ENCODE measurements around the gene FGD4.

DNA sequence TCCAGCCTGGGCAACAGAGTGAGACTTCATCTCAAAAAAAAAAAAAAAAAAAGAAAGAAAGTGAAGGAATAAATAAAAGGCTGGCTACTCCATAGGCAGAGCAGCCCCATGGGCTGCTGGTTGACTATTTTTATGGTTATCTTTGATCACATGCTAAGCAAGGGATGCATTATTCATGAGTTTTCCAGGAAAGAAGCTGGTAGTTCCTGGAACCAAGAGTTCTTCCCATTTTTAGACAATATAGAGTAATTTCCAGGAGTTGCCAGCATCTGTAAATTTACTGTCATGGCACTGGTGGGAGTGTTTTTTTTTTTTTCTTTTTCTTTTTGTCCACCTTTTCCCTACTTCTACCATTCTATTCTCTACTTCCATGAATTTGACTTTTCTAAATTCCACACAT lies 24.2 kb downstream of the FGD4 start:
- TF ChIP-seq CTCF (IDR thresholded peaks at IDR 0.05) (no peak), POLR2A (IDR thresholded peaks at IDR 0.05) (no peak)
